IMR-90 (cell line): ENCODE data around the gene MID1. TPM values are rescaled to one million over a fixed set of nuclear protein-coding genes. Genes with fewer than 3 reads are reported as not detected.

Source experiments
- ATAC-seq: fragments of 200-7000 bp; cut with Tn5 transposase; 2 replicates; pipeline ENCODE4 v1.9.1; 2020; ENCODE audit warnings: low read depth, mild to moderate bottlenecking, moderate library complexity
- BruUV-seq: library from RNA; stranded (reverse); fragments of 400-500 nt; replicated peaks from 2 replicates; lab custom pipeline; 2021; lab: Mats Ljungman, UMichigan
- CTCF ChIA-PET: fragments of 300-600 bp; formaldehyde crosslinking; extraction: SDS; loops from one replicate; lab custom pipeline; 2021; ENCODE audit warnings: antibody characterized with exemption; lab: Yijun Ruan, JAX
- POLR2A ChIA-PET: fragments of 300-600 bp; sonication (Branson Sonifier 250); formaldehyde crosslinking; loops from one replicate; lab custom pipeline; 2022; ENCODE audit warnings: antibody characterized with exemption; ENCODE audit not compliant: unreplicated experiment; lab: Charles Lee
- DNase-seq: peaks from one replicate; pipeline ENCODE4 v3.0.0; 2013
- H2AFZ ChIP-seq: replicated peaks from 2 replicates; pipeline ENCODE3; 2013; ENCODE audit warnings: low read length, mild to moderate bottlenecking; ENCODE audit not compliant: poor library complexity
- H2AK5ac ChIP-seq: 2 replicates; pipeline ENCODE4 v1.6.1; 2013; ENCODE audit warnings: low read depth, low read length, inconsistent platforms
- H2AK9ac ChIP-seq: replicated peaks from 2 replicates; pipeline ENCODE3; 2013; ENCODE audit warnings: mild to moderate bottlenecking, low read depth, low read length, moderate library complexity; ENCODE audit not compliant: poor library complexity
- H2BK120ac ChIP-seq: 2 replicates; pipeline ENCODE4 v1.6.1; 2013; ENCODE audit warnings: low read depth, low read length, inconsistent platforms
- H2BK15ac ChIP-seq: 3 replicates; pipeline ENCODE4 v1.6.1; 2013; ENCODE audit warnings: low read depth, low read length, inconsistent platforms
- H2BK20ac ChIP-seq: 2 replicates; pipeline ENCODE4 v1.6.1; 2013; ENCODE audit warnings: low read depth, mild to moderate bottlenecking, inconsistent platforms, low read length, moderate library complexity
- H2BK5ac ChIP-seq: 2 replicates; pipeline ENCODE4 v1.6.1; 2013; ENCODE audit warnings: mild to moderate bottlenecking, low read depth, low read length, inconsistent platforms; ENCODE audit not compliant: poor library complexity, severe bottlenecking
- H3K14ac ChIP-seq: replicated peaks from 2 replicates; pipeline ENCODE4 v1.6.1; 2013; ENCODE audit warnings: low read depth, low read length, inconsistent platforms
- H3K18ac ChIP-seq: 2 replicates; pipeline ENCODE4 v1.6.1; 2013; ENCODE audit warnings: low read depth, low read length, control low read depth
- H3K23ac ChIP-seq: 2 replicates; pipeline ENCODE4 v1.6.1; 2013; ENCODE audit warnings: low read depth, low read length, inconsistent platforms
- H3K27ac ChIP-seq: 2 replicates; pipeline ENCODE4 v1.5.1; 2013; ENCODE audit warnings: mild to moderate bottlenecking, control low read depth, low read length; ENCODE audit not compliant: insufficient read depth
- H3K27me3 ChIP-seq: 2 replicates; pipeline ENCODE4 v1.6.1; 2013; ENCODE audit warnings: low read length; ENCODE audit not compliant: control insufficient read depth, insufficient read depth
- H3K36me3 ChIP-seq: 2 replicates; pipeline ENCODE4 v1.6.1; 2013; ENCODE audit warnings: low read length, mixed read lengths; ENCODE audit not compliant: control insufficient read depth, insufficient read depth
- H3K4ac ChIP-seq: 2 replicates; pipeline ENCODE4 v1.6.1; 2013; ENCODE audit warnings: low read depth, low read length, inconsistent platforms
- H3K4me1 ChIP-seq: 2 replicates; pipeline ENCODE4 v1.6.1; 2013; ENCODE audit warnings: low read length, mixed read lengths; ENCODE audit not compliant: control insufficient read depth, insufficient read depth
- H3K4me2 ChIP-seq: 2 replicates; pipeline ENCODE4 v1.6.1; 2013; ENCODE audit warnings: low read depth, mild to moderate bottlenecking, control low read depth, low read length, moderate library complexity
- H3K4me3 ChIP-seq: 2 replicates; pipeline ENCODE4 v1.5.1; 2013; ENCODE audit warnings: low read depth, mild to moderate bottlenecking, control low read depth, low read length, moderate library complexity; ENCODE audit not compliant: insufficient read depth
- H3K56ac ChIP-seq: 2 replicates; pipeline ENCODE4 v1.6.1; 2013; ENCODE audit warnings: low read length, inconsistent platforms; ENCODE audit not compliant: insufficient read depth; ENCODE audit errors: extremely low read depth
- H3K79me1 ChIP-seq, 2 experiments: 2 replicates each; pipeline ENCODE4 v1.6.1; 2013; ENCODE audit warnings: low read length in 2 of 2, inconsistent platforms in 1 of 2, low read depth in 1 of 2
- H3K9ac ChIP-seq: 2 replicates; pipeline ENCODE4 v1.6.1; 2013; ENCODE audit warnings: low read depth, low read length, control low read depth
- H3K9me1 ChIP-seq: 2 replicates; pipeline ENCODE4 v1.6.1; 2013; ENCODE audit warnings: low read length, inconsistent platforms; ENCODE audit not compliant: insufficient read depth
- H3K9me3 ChIP-seq: 2 replicates; pipeline ENCODE4 v1.6.1; 2013; ENCODE audit warnings: low read length; ENCODE audit not compliant: control insufficient read depth, insufficient read depth
- H4K20me1 ChIP-seq: 2 replicates; pipeline ENCODE4 v1.6.1; 2013; ENCODE audit warnings: low read length, inconsistent platforms; ENCODE audit not compliant: insufficient read depth
- H4K5ac ChIP-seq: 2 replicates; pipeline ENCODE4 v1.6.1; 2013; ENCODE audit warnings: mild to moderate bottlenecking, low read depth, low read length, control low read depth
- H4K8ac ChIP-seq, 2 experiments: 2 replicates each; pipeline ENCODE4 v1.6.1; 2013; ENCODE audit warnings: low read depth in 2 of 2, low read length in 2 of 2, control low read depth in 1 of 2, inconsistent platforms in 1 of 2
- H4K91ac ChIP-seq: 2 replicates; pipeline ENCODE4 v1.6.1; 2013; ENCODE audit warnings: low read depth, low read length, inconsistent platforms; ENCODE audit not compliant: insufficient read depth
- CHD1 ChIP-seq: IDR thresholded peaks from 2 replicates; pipeline ENCODE4 v1.6.1; 2012; ENCODE audit warnings: low read depth, low read length, improper control_type of control experiment
- MAFK ChIP-seq: IDR thresholded peaks from 2 replicates; pipeline ENCODE4 v1.6.1; 2012; ENCODE audit warnings: low read depth, low read length, improper control_type of control experiment
- MAZ ChIP-seq: IDR thresholded peaks from 2 replicates; pipeline ENCODE4 v1.6.1; 2012; ENCODE audit warnings: low read depth, mild to moderate bottlenecking, low read length, improper control_type of control experiment, moderate library complexity, borderline replicate concordance
- MXI1 ChIP-seq: IDR thresholded peaks from 2 replicates; pipeline ENCODE4 v1.6.1; 2012; ENCODE audit warnings: low read depth, mild to moderate bottlenecking, low read length, moderate library complexity, borderline replicate concordance
- RAD21 ChIP-seq: IDR thresholded peaks from 2 replicates; pipeline ENCODE4 v1.6.1; 2012; ENCODE audit warnings: low read length, improper control_type of control experiment
- WGBS, 2 experiments: methylation state at CpG; one replicate each; pipeline versions ENCODE4 v1.1.5 to v1.1.7; 2013; ENCODE audit warnings: missing lambda C conversion rate in 2 of 2; ENCODE audit not compliant: insufficient read length in 1 of 2; ENCODE audit errors: extremely low coverage in 2 of 2; 5-methylcytosine and 5-hydroxymethylcytosine counted together
- dilution Hi-C: fragments of 300-500 bp; cut with HindIII; formaldehyde crosslinking; loops from one replicate; pipeline ENCODE4 v1.14.3; 2018; ENCODE audit warnings: low sequenced_read_pairs; ENCODE audit not compliant: unreplicated experiment
- in situ Hi-C: fragments of 300-500 bp; cut with MboI; formaldehyde crosslinking; loops from 3 replicates; pipeline ENCODE4 v1.14.3; 2019; ENCODE audit warnings: low sequenced_read_pairs, inconsistent platforms, mixed read lengths
- intact Hi-C: fragments of 100-400 bp; cut with micrococcal nuclease; formaldehyde crosslinking; loops from 2 replicates; pipeline ENCODE4 v1.10.0; 2022
- polyA plus RNA-seq, 3 experiments: library from polyadenylated mRNA; depleted of rRNA; stranded (reverse); fragments of >200 nt; gene quantifications; 2 replicates each; pipeline ENCODE4 v1.2.3, GENCODE V29; 2012; ENCODE audit warnings: low replicate concordance in 1 of 3
- total RNA-seq: library from RNA; depleted of rRNA; stranded (reverse); fragments of >200 nt; gene quantifications from 2 replicates; pipeline ENCODE4 v1.2.3, GENCODE V29; 2012
- TF ChIP-seq, protein P1 (sequence below): conservative IDR thresholded peaks from 2 replicates; pipeline ENCODE4 v1.5.1; 2012; ENCODE audit warnings: mild to moderate bottlenecking, low read depth, low read length, improper control_type of control experiment

MID1 gene
- total and polyA plus RNA-seq, 2 of the 4 experiments (the other 2 are of a cell fraction), result 37.2 to 106 TPM

DNA sequence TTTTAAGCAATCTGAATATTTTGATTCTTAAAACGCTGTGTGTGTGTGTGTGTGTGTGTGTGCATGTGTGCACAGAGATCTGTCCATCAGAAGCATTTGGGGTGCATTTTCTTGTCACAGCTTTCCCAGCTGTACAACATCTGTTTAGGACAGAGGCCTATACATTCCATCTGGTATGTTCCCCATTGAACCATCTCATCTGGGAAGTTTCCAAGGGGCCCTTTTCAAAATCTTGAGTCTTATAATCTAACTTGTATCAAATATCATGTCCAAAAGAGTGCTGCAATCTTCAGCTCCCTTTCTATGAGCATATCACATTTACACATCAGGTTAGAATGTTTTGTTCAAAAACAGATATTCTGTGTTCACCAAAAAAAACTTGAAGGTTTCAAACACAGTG, 16.5 kb upstream of the MID1 start:
- Histone ChIP-seq H4K8ac (no peak overlapping the region), H3K27me3 (no peaks in the 10 kb centered on the region), H4K91ac (no peak overlapping the region), H3K14ac (no peak overlapping the region), H2BK5ac (no peak overlapping the region), H2AFZ (no peak overlapping the region), H3K56ac (no peak overlapping the region), H3K9ac (no peak overlapping the region), H3K4me1 (peaks cover 2% of the 10 kb centered on the region; the same call in 1 of the 2 replicates), H2BK120ac (no peak overlapping the region), H3K79me1 (no peaks in the 10 kb centered on the region), H2AK9ac (no peak overlapping the region), H3K4ac (no peak overlapping the region), H2BK20ac (no peak overlapping the region), H3K9me1 (no peaks in the 10 kb centered on the region), H2AK5ac (no peak overlapping the region), H4K20me1 (no peaks in the 10 kb centered on the region), H3K23ac (no peak overlapping the region), H3K4me2 (no peak overlapping the region), H3K4me3 (no peak overlapping the region), H3K27ac (no peak overlapping the region), H3K36me3 (no peaks in the 10 kb centered on the region), H2BK15ac (no peak overlapping the region), H3K9me3 (no peaks in the 10 kb centered on the region), H4K5ac (no peak overlapping the region), H3K18ac (no peak overlapping the region)
- DNase-seq (no peak), ATAC-seq (no peak)
- intact Hi-C loops, result loop anchor here (1.0 to 5.0 kb wide), 5 partner anchors 85 to 464 kb away; no protein-coding TSS in a partner anchor
- no TSS peak for BruUV-seq
- TF ChIP-seq MAZ (no peak), MXI1 (no peak), CHD1 (no peak), MAFK (no peak), RAD21 (no peak)
- TF ChIP-seq, protein P1, sequence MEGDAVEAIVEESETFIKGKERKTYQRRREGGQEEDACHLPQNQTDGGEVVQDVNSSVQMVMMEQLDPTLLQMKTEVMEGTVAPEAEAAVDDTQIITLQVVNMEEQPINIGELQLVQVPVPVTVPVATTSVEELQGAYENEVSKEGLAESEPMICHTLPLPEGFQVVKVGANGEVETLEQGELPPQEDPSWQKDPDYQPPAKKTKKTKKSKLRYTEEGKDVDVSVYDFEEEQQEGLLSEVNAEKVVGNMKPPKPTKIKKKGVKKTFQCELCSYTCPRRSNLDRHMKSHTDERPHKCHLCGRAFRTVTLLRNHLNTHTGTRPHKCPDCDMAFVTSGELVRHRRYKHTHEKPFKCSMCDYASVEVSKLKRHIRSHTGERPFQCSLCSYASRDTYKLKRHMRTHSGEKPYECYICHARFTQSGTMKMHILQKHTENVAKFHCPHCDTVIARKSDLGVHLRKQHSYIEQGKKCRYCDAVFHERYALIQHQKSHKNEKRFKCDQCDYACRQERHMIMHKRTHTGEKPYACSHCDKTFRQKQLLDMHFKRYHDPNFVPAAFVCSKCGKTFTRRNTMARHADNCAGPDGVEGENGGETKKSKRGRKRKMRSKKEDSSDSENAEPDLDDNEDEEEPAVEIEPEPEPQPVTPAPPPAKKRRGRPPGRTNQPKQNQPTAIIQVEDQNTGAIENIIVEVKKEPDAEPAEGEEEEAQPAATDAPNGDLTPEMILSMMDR, result no peak
- in situ Hi-C loops, result no loop called here
- WGBS, 2 experiments, result no CpG with 5 or more reads among the region's 1 CpG
- POLR2A ChIA-PET, result no interaction called here
- dilution Hi-C loops, result no loop called here
- CTCF ChIA-PET, result interaction anchor here (0.9 to 1.8 kb wide), 5 partner anchors 17 to 447 kb away, joined by 3 to 13 read pairs (median 3); partner anchors contain the start of gene MID1
